Esophagus mucosa (tissue), 1 donor: Measurements from ENCODE around the gene CDC26. TPM values are rescaled to one million over a fixed set of nuclear protein-coding genes. Genes with fewer than 3 reads are reported as not detected.
"Not testable (repeated sequence)": the region's sequence is repeated elsewhere in the genome, so short reads cannot be mapped to it uniquely, and the experiment has no call there.

Experiments
- ATAC-seq: fragments of 200-7000 bp; cut with Tn5 transposase; one replicate; pipeline ENCODE4 v1.9.1; 2020
- total RNA-seq: library from RNA; stranded (reverse); gene quantifications from one replicate; pipeline ENCODE4 v1.2.4, GENCODE V29; 2023
- donor health status: DM: yes; HTN: yes; CAD: no.

Gene CDC26
- total RNA-seq = 15.3 TPM

DNA sequence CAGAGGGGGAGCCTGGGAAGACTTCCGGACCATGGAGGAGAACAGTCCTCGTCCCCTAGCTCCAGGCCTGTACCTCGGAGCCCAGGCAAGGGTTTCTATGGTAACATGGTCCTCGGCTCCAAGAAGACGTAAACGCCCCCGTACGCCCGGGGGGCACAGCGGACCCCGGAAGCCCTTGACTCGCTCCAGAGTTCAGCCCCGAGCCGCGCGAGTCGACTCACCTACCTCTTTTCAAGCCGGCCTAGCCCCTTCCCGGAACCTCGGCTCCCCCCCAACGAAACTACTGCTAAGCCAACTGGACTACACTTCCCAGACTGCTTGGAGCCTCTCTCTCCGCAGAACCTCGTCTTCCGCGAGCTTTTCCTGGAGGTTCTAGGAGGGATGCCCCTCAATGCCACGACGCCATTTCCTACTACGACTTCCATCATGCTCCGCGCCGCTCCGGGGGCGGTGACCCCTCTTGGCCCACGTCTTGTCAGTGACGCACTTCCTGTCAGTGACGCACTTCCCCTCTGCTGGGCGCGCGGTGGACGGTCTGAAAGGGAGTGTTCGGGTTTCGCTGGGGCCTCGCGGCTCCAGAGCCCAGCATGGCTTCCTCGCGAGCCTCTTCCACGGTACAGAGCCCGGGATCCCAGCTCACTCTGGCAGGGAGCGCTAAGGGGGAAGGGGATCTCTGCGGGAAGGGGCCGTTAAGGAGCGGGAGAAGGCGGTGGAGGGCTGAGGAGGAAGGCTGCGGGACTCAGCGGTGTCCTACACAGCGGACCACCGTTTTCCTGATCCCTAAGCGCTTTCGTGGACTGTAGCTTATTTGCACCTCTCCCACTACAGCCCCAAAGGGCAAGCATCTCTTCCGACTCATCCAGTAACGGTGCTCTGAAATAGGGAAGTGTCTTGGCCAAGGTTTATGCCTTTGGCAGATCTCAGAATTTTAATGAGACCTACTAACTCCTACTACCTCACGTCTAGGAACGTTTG, at the start of gene CDC26, which contains the start of gene PRPF4:
Gene CDC26 (minus strand): TSS at position 416 of the 975 bp plus-strand sequence. CDS start 3,065 bp downstream, outside the sequence.
Gene PRPF4 (plus strand): TSS at position 502 of the 975 bp plus-strand sequence. CDS start 86 bp downstream, at position 588.
- ATAC-seq = peak; percentile 99

DNA sequence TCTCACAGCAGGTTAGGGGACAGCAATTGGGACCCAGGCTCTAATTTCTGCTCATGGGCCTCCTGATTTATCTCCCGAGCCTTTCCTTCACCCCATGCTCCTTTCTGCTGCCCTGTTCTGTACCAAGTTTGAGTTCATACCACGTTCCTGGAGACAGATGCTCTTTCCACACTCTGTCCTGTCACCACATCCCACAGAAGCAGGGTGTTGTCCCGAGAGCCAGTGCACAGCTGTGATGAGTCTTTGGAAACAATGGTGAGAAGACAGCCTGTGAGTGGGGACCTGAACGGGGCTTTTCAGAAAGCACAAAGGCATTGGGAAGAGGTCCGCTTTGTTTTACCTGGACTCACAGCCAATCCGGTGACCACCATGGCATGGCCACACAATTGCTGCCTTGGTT, 47.3 kb upstream of the CDC26 start:
- no peak for ATAC-seq

DNA sequence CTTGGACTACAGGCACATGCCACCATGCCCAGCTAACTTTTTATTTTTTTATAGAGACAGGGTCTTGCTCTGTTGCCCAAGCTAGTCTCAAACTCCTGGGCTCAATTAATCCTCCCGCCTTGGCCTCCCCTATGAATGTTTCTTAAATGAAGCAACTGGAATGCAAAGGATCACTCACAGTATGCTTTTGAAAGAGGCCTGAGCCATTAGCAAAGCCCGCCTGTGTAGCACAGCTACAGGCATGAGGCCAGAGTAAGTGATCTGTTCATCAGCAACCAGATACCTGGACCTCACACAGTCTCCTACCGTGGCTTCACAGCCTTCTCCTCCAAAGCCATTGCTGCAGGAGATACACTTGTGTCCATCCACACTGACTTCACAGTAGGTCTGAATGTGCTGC, 44.7 kb upstream of the CDC26 start:
- no peak for ATAC-seq

GRCh38 chr9:113319054-113319453, 43.7 kb upstream of the CDC26 start:
- no peak for ATAC-seq

GRCh38 chr9:113317777-113318176, 42.4 kb upstream of the CDC26 start:
- no peak for ATAC-seq

GRCh38 chr9:113316030-113316429, 40.7 kb upstream of the CDC26 start:
- no peak for ATAC-seq

DNA sequence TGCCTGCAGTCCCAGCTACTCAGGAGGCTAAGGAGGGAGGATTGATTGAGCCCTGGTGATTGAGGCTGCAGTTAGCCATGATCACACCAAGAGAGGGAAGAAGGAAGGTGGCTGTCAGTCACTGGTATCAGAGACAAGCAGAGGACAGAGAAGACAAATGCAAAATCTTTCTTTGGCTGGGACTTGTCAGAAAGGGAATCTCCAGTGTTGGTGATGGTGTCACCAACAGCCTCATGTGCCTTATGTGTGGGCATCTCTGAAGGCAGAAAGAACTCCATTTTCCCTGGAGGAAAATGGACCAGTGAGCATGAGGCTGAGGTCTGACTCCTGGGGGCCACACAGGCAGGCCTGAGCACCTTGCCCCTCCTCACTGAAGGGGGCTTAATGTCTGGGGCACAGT, 39.9 kb upstream of the CDC26 start:
- ATAC-seq = no peak

GRCh38 chr9:113313261-113313660, 37.9 kb upstream of the CDC26 start:
- ATAC-seq = no peak

DNA sequence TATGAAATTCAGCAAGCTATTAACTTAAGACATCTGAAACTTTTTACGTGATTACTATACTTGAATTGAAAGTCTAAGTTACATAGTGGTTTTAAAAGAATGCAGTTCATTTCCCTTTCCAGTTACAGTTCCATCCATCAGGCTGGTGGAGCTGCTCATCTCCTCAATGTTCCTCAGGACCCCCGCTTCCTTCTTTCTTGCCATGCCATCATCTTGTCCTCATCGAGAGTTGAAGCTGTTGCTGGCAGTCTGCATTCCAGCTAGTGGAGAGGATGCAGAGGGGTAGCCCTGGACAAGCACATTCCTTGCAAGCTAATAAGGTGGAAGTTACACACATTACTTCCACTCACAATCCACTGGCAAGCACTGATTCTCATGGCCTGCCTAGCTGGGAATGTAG, 36.6 kb upstream of the CDC26 start:
- ATAC-seq = no peak

DNA sequence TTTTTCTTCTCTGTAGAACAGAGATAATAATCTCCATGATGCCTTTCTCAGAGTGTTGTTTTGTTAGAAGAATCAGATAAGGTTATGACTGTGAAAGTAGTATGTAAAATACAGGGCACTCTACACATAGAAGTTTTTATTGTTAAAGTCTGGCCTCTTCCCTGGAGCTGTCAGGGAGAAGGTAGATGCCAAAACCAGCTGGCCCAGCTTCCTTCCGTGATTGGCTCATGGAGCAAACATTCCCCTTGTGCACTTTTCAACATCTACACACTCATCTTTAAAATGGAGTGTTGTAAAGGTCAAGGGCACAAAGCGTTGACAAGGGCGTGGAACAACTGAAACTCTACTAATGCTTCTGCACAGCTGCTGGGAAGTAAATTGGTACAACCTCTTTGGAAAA, 35.2 kb upstream of the CDC26 start:
- ATAC-seq = no peak

DNA sequence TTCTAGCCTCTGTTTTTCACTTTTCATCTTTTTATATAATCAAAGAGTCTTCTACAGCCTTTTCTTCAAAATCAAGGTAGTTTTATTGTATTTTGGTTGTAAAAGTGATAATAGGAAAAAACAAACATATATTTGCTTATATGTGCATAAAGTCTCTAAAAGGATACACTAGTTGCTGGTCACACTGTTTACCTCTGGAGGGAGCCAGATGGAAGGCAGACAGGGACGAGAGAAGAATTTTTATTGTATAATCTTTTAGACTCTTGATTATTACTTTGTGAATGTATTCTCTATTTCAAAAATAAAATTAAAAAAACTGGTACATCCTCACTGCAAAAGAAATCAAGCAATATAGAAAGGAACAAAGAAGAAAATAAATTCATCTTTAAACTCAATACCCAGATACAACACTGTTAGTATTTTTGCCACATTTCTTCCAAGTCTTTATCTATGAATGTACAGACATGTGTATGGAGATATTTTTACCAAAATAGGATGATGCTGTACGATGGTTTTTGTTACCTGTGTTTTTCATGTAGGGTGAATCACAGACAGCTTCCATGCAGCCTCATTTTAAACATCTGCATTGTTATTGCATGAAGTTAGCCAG, 33.9 kb upstream of the CDC26 start:
- ATAC-seq = peak; percentile 57

DNA sequence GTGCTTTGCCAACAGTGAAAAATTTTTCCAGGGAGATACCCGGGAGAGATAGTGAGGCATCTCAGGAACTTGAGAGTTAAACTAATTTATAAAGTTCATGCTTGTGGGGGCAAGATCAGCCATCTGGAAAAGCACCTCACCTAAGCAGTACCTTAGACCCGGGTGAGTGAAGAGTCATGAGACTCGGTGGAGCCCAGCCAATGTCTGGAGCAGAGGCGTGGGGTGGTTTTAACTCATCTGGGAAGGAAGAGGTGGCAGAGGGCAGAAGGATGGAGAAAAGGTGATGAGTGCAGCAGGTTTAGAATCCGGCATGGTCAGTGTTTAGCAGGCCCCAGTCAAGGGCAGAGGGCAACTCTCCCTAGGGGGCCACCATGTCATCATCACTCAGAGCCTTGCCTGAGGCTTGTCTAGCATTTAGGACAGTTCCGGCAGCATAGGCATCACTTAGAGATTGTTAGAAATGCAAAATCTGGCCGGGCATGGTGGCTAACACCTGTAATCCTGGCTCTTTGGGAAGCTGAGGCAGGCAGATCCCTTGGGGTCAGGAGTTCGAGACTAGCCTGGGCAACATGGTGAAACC, 32.1 kb upstream of the CDC26 start:
- ATAC-seq = no peak

DNA sequence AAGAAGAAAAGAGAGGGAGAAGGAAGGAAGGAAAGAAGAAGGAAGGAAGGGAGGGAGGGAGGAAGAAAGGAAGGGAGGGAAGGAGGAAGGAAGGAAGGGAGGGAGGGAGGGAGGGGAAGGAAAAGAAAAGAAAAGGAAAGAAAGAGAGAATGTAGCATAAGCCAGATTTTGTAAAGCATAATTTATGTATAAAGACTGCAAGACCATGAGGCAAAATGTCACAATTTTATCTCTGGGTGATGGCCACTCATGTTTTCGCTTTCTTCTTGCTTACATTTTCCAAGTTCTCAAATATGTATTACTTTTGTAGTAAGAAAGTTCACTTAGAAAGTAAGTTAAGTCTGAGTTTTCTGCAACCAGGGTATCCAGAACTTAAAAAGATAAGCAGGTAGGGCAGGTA, 31.2 kb upstream of the CDC26 start:
- ATAC-seq = no peak

- peak; percentile 84 for ATAC-seq
These were observed 27.5 kb upstream of the CDC26 start, which contains the start of gene RNF183 for GRCh38 chr9:113302792-113303418. TSS of gene RNF183 (minus strand) at chr9:113303376. CDS start at chr9:113298184, 5,192 bp downstream.

- ATAC-seq = no peak
These were observed 26.2 kb upstream of the CDC26 start for GRCh38 chr9:113301548-113301947.

- ATAC-seq = no peak
These were observed 24.5 kb upstream of the CDC26 start for GRCh38 chr9:113299800-113300292.

DNA sequence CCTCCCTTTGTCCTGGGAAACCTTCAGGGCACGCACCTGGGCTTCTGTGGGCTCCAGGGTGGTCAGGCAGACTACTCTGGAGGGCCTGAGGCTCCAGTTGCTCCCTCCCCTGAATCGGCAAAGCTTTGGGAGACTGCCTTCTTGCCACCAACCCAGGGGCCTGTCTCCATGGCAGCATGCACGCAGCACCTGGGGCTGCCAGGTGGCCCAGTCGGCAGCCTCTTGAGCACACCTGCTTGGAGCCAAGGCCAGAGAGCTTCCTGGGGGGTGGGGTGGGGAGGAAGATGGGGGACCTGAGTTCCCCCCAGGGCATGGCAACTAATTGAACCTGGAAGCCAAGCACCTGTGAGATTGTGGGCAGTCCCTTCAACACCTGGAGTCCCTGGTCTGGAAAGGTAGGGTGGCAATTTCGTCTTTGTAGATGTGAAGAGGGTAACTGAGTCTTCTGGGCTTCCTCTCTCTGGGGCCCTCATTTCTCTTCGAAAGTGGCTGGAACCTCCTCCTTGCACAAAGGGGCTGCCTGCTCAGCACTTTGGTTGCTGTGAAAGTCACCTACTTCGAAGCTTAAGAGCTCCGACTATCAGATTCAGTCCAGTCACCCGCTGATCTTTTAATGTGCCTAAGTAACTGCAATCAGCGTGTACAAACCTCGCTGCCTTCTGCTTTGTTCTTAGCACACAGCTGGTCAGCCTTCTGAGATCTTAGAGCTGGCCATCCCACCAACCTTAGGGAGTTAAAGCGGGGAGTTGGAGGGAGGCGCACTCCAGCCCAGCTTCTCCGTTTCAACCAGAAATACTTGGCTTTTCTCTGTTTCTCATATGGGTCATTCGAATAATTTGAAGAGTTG, 23.8 kb upstream of the CDC26 start:
- no peak for ATAC-seq

GRCh38 chr9:113298311-113298710, 22.9 kb upstream of the CDC26 start:
- ATAC-seq = no peak

DNA sequence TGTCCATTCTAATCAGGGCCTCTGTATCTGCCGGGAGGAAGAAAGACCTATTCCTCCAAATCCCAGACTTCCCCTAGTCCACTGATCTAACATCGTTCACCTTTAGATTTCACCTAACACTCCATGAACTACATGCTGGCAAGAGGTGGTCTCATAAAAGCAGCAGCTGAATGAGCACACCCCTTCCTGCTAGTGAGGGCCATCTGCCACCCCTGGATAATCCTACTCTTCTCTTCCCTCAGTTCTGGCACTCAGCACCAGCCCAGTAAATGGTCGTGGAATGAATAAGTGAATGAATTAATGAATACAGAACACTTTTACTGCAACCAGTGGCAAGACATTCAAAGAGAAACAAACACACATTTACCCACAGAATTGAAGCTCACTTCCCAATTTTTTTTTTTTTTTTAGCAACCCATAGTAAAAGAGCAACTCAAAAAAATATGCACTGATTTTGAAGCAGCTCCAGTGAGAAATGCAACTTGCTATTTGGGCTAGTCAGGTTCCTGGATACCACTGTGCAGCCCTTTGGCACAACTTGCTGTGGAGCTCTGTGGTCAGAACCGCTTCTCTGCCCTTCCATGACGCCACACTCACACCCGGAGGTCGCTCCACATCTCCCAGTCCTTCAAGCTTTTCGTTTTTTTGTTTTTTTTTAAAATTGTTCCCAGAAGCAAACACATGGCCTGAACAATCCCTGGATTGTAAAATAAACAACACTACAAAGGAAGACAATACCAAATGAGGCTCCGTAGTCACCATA, 21.6 kb upstream of the CDC26 start:
- ATAC-seq = no peak

GRCh38 chr9:113296247-113296646, 20.9 kb upstream of the CDC26 start:
- not testable (repeated sequence) for ATAC-seq
